Activated CD8-positive, alpha-beta memory T cell treated with anti-CD3 and anti-CD28 coated beads for 4 hours (primary cell): ENCODE results near the gene TNNC1.

Source experiments
- DNase-seq, 2 donors: peaks; one replicate each; pipeline ENCODE4 v3.0.0-alpha.2; 2020; ENCODE audit warnings: low read depth in 2 of 2

The TNNC1 gene

DNA sequence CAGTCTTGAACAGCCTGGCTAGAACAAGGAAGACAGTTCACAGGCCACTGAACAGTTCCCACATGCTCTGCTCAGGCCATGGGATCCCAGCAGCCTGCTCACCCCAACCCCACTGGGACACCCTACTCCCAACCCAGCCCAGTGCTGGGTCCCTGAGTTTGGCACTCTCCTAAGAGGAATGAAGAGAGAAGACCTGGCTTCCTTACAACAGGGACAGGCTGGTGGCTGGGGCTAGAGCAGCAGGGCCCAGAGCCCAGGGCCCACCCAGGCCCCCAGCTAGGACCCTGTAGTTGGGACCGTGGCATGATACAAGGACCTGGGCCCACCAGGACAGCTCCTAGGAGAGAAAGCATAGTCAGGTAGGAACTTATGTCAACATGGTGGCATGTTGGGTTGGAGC is 52.3 kb downstream of the TNNC1 start:
- no peak for DNase-seq
